GM19035 (cell line): Measurements from ENCODE around the gene FHDC1.

Experiments
- ATAC-seq: cut with Tn5 transposase; IDR thresholded peaks from one replicate; pipeline ENCODE4 v1.9.1; 2021; ENCODE audit not compliant: unreplicated experiment

FHDC1 gene

DNA sequence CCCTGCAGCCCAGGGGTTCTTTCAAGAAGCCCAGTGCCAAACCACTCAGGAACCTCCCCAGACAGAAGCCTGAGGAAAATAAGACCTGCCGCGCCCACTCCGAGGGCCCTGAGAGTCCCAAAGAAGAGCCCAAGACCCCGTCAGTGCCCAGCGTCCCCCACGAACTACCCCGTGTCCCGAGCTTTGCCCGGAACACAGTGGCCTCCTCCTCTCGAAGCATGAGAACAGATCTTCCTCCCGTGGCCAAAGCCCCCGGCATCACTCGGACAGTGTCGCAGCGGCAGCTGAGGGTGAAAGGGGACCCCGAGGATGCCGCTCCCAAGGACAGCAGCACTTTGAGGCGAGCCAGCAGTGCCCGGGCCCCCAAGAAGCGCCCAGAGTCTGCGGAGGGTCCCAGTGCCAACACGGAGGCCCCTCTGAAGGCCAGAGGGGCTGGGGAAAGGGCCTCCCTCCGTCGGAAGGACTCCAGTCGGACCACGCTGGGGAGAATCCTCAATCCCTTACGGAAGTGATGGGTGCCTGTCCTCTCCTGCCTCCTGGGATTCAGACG, 40.2 kb downstream of the FHDC1 start:
- ATAC-seq, result no peak

DNA sequence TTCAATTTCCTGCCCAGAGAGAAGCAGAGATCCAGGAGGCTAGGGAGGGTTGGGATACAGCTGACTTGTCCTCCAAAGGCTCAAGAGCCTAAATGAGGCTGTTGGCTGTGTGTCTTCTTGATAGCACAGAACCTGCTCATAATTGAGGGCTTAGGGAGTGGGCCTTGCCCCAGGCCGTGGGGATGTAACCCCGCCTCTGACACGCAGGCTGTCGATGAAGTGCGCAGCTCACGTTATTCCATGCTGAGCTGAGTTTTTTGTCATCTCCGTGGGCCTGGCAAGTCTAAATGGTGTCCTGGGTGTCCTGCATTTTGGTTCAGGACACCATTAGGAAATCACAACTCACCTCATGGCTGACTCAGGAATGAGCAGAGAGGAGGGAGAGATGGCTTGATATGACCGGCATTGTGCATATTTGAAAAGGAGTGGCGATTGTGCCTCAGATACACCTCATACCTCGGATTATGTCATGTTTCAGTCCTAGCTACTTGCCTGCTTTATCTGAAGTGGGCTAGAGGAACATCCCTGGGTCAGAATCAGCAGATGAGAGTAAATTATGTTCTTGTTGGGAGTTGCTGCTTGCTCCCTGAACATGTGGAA, 43.7 kb downstream of the FHDC1 start:
- ATAC-seq, result no peak

DNA sequence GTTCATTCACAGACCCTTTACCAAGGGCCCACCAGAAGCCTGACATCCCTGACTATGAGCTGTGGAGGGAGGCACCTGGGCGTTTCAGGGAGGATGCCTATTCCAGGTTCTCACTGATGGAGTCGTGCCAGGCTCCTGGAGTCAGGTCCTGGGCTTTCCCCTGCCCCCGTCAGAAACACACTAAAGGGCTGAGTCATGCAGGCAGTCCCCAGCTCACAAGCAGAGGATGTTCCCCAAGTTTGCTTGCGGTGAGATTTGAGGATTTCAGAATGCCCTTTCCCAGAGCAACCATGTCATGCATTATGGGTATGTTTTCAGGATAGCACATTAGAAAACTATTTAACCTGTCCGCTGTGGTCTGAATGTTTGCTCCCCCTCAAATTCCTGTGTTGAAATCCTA, 45.2 kb downstream of the FHDC1 start:
- no peak for ATAC-seq

DNA sequence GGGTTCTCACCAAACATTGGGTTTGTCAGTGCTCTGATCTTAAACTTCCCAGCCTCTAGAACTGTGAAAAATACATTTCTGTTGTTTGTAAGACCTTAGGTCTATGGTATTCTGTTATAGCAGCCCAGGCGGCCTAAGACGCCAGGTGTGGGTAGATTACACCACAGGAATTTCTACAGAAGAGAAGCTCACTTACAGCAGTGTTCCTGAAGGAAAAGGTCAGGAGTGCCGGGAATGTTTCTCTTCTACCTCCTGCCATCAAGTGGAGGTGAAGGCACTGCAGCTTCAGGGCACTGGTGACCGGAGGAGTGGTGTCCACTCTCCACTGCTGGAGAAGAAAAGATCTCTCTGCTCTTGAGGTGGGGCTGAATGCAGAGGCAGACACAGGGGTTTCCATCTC, 45.7 kb downstream of the FHDC1 start:
- ATAC-seq, result no peak

DNA sequence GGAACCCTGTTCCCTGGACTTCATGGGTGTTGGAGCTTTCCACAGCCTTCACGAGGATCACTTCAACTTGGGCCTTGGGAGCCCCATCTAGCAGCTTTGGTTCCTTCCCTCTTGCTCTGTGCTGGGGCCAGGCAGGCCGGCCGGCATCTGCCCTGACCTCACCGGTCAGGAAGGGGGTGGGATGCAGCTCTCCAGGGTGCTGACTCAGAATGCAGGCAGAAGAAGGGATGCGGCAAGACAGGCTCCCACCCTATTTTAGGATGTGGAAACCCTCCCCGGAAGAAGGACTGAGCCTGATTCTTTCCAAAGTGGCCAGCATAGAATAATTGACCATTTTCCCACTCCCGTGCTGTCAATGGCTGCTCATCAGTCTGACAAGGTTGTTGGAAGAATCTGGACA, 47.1 kb downstream of the FHDC1 start:
- ATAC-seq, result no peak

DNA sequence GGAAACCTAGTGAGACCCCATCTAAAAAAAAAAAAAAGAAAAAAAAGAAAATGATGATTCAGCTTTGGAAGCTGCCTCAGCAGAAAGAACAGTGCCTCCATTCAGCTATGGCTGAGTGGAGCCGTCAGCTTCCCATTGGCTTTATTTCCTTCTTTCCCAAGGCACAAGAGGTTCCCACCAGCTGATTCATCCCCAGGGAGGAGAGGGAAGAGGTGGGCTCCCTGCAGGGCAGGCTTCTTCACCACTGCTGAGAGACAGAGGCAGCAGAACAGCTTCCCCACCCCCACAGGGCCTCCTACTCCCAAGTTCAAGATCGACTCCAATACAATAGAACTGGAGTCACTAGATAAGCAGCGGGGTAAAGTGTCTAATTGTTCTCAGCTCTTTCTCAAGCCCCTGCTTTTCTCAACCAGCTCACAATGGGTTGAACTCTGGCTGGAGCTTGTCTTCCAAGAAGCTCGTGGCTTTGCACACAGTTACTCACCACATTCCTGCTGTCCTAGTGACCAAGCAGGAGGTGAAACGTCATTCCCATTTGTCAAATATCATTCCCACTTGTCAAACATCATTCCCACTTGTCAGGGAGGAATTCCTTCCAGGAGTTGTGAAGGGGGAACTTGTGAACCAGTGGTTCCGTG, 47.8 kb downstream of the FHDC1 start:
- ATAC-seq, result no peak

DNA sequence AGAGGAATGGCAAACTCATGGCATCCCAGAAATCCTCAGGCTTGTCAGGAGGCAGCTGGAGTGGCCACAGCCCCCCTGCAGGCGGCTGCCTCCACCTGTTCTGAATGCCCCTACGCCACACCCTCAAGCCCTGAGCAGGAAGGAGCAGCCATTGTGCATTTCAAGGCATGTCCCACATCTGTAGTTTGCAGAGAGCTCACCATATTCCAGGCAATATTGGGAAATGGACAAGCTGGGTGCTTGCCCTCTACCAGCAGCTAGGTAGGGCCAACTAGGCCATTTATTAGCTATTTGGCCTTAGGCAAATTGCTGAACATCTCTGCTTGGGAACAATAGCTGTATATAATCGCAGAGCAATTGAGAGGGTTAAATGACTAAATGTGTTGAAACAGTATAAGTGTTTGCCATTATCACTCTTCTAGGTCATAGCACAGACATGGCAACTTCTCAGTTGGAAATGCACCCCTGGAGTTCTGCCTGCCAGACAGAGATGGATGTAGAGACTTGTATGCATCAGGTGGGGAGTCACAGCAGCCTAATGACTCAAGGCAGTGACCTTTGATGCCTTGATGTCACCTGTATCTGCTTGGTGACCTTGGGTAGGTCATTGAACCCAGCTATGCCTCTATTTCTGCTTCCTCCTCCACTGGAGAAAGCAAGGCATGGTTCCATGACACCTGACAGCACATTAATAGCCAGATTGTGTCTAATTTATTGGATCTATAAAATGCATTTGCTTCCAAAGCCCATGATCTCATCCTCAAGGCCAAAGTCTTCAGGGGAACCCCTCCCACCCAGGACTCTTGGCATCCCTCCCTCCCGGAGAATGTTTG, 52.8 kb downstream of the FHDC1 start:
- ATAC-seq, result no peak

DNA sequence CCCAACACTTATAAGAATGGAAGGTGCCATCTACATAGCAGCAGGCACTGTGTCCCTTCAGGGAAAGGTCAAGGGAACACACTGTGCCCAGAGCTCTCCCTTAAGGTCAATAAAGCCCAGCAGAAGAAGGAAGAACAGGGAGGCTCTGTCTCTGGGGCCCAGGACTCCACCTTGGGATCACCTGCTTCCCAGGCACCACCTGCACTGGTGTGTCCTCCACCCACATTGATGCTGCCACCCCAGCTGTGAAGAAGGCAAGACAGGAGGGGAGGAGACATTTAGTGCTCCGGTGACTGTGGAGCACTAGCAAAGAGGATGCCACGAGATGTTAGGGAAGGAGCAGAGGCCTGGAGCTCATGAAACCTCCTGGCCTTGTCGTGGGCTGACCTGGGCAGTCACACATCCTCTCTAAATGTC, 53.4 kb downstream of the FHDC1 start:
- no peak for ATAC-seq

DNA sequence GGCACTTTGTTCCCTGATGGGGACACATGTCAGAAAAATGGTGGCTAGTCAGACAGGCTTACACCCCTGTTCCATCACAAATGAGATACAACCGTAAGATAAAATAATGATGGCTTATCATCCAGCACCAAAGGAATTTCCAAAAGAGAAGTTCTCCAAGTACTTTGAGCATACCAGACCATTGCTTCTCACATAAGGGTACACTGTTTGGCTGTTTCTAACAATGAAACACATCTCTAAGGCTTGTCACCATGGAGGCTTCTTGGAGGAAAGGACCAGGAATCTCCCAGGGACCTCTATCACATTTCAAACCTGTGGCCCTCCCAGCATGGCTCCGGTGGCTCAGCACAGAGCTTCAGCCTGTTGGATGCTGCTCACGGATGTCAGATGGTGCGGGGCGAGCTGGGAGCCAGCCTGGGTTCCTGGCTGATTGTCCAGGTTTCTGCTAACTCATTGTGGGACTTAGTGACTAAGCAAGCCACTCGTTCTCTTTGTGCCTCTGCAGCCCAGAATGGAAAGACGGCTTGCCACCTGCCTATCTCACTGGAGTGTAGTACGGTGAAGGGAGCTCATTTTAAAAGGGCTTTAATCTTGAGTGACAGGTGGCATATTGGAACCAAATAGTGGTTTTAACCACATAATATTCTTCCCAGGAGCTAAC, 54.5 kb downstream of the FHDC1 start:
- ATAC-seq, result no peak

DNA sequence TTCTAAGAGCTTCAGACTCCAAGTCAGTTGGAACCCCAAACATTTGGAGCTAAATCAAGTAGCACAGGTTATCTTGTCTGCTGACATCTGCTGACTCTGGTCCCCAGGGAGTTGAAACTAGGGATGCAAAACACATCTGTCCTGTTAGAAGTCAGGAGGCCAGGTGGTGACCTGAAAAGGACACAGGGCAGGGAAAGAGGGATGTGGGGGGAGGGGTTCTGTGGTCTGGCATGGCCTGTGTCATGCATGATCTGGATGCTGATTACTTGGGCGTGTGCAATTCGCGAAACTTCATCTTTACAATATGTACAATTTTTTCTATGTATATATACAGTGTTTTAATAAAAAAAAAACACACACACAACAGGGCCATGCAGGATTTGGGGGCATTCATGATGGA, 55.3 kb downstream of the FHDC1 start:
- no peak for ATAC-seq

DNA sequence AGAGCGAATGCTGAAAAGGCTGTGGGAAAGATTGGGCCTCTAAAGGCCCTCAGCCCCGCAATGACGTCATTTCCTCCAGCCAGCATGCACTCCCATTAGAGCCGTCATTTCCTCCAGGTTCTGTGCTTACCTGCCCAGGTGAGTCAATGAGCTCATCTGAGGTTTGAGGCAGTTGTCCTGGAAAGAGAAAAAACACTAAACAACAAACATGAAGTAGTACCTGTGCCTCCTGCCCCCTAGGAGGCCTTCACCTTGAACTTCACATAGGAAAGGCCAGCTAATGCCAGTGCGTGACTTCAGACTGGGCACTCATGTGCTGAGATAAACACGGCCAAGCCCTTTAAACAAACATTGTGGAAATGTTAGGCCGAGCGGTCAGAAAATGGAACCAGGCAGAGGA, 55.9 kb downstream of the FHDC1 start:
- ATAC-seq, result no peak

DNA sequence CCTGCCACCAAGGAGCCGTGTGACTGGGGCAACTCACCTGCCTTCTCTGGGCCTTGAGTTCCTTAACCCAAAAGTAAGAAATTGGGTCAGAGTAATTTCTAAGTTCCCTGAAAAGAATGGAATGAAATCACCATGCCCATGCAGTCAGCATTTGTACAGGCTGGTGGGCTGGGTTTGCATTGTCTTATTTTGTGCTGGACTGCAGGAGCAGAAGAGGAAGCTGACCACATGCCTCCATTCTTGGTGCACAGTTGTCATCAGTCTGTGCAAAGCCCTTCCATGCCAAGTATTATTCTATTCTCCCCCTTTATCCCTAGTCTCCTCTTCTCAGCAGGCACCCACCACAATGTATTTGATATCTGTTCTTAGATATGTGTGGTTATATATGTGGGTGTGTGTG, 56.3 kb downstream of the FHDC1 start:
- no peak for ATAC-seq

DNA sequence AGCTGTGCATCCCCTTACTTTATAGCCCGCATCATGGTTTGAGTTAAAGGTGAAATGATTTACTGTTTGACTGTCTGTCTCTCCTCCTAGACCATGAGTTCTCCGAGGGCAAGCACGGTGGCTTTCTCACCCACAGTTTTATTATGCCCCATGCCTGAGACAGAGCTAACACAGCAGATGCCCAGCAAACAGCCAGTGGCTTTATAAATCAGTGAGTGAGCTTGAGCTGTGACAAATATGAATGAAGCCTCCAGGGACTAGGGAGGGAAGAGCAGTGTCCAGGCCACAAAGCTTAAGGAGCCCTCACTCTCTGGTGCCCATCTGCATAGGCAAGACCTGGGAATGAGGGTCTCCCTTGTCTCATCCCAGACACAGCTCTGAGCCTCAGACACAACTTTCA, 57.9 kb downstream of the FHDC1 start:
- ATAC-seq, result no peak

DNA sequence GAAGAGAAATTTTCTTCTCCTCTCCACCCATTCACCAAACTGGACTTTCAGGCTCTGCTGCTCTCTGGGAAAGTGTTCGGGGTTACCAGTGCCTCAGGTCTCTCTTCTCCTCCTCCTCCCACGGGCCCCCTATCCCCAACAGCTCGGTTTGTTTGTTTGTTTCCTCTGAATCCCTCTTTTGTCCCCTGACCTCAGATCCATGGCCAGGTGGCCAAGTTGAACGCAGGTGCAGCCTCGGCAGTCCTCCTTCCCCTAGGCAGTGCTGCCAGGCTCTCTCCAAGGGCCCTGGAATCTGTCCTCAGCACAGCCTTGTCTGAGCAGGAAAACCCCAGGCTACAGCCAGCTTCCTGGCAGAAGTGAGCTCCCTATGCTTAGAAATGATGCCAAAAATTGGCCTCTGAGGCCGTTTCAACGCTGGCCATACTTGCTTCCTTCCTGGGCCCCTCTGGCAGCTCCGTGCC, 60.0 kb downstream of the FHDC1 start:
- no peak for ATAC-seq

DNA sequence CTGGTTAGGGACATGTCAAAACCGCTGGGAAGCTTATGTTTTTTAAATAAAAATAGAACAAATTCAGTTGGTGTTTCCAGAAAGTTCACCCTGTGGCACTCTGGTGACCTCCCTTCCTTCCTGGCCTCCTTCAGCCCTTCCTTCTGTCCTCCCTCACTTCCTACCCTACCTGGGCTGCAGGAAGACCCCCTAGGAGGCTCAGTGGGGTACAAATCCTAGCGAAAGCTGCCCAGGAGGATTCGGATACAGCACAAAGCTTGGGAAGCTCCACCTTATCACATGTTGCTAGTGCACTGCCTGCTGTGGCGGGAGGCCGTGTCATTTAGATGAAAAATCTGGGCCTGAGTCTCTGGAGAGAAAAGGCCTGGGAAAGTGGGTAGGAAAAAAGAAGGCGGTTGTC, 60.5 kb downstream of the FHDC1 start:
- no peak for ATAC-seq

DNA sequence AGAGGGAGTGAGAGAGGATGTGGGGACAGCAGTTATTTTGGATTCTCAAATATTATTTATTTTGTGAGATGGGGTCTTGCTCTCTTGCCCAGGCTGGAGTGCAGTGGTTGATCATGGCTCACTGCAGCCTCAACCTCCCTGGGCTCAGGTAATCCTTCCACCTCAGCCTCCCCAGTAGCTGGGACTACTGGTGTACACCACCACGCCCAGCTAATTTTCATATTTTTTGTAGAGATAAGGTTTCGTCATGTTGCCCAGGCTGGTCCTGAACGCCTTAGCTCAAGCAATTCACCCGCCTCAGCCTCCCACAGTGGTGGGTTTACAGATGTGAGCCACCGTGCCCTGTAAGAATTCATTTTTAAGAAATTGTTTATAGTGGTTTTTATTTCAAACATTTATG, 61.2 kb downstream of the FHDC1 start:
- no peak for ATAC-seq

DNA sequence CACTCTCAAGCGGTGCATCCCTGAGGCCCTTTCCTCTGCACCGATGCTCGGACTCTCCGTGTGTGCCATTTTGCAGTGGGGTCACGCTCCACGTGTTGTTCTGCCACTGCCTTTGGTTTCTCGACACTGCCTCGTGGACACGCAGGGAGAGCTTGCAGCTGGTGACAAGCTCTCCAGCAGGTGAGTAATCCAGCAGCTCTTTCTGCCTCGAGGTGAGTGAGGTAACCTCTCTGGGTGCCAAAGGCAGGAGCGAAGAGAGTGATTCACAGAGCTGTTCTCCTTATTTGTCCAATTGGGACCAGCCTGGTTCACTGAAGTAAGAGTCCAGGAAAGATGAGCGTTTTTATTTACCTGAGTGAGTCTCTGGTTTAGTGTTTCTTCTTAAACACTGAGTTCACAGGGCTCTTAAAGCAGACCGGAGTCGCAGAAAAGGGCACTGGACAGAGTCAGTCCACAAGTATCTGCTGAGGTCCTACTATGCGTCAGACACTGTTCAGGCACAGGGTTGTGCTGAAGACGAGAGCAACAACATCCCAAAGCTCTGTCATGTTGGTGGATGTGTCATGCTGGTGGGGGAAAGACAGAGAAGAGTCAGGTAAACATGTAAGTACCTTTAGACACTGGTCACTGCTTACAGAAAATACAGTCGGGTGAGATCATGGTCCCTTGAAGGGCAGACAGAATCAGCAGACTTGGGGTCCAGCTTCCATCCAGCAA, 61.8 kb downstream of the FHDC1 start:
- no peak for ATAC-seq

DNA sequence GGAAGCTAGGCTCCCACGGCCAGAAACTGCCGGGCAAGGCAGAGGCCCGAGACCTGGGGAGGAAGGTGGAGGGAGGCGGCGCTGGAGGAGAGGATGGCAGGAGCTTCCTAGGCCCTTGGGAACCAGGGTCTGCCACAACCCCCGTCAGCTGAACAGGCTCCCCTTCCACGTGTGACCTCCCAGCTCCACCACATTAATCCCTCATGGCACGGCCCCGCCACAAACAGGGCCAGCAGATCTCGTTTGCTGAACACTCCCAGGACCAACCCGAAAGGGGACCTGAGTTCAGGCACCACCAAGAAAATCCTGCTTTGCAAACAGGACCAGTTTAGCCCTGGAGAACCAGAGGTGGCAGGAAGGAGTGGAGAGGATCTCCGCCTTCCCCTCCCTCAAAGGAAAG, 62.7 kb downstream of the FHDC1 start:
- no peak for ATAC-seq

DNA sequence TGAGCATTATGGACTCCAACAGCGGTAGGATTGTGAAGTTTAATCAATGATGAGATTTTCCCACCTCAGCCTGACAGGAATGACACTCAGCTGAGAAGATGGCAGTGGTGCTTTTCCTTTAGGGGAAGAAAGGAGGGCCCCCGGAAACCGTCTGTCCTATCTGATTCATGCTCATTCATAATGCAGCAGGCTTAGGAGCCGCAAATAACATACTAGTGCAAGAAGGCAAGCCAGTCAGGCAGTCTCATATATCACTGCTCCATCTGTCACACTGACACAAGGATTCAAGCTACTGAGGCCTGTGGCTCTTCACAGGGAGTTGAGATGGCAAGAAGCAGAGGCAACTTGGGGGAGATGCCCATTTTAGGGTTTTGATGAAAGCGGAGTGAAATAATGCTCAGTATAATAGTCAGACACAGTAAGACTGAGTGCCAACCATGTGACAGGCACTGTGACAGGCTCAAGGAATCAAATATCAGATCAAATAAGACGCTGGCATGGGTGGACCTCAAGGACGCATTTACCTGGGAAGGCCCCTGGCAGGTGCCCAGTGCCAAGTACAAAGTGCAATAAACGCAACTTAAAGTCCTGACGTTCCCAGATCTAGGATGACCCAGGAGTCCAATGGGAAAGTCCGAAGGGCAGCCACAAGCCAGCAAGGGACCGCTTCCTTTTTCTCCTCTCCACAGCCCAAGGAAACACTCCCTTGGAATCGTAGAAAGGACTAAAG, 63.4 kb downstream of the FHDC1 start:
- no peak for ATAC-seq

DNA sequence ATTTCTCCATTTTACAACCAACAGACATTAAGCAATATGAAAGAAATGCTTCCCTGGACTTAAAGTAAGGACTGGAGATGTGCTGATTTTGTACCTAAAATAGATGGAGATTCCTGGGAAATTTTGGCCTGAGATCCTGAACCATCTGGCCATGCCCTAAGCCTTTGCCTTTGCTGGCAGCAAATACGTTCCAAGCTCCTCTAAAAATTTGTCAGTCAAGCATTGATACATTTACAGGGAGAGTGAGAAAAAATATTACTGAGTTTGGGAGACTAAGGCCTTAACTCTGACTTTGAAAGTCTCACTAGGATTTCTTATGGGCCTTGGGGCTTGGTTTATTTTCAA, 63.9 kb downstream of the FHDC1 start:
- no peak for ATAC-seq
